ENCODE data around the gene KRTAP1-1.

The KRTAP1-1 gene

DNA sequence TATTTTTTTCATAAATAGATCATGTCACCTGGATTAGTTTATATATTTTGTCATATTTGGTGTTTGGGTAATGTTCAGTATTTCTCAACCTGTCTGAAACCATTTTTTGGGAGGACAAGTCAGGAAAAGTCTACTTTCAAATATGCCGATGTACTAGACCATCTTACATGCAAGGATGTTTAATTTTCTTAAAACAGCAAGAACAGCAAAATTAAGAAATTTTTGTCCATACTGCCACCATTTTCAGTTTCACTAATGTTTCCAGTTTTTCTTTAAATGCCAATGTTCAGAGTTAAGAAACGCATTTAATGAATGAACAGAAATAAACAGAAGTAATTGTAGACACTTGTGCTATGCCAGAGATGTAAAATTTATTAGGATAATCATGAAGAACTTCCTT lies 48.2 kb downstream of the KRTAP1-1 start:
- TF ChIP-seq, protein P1, sequence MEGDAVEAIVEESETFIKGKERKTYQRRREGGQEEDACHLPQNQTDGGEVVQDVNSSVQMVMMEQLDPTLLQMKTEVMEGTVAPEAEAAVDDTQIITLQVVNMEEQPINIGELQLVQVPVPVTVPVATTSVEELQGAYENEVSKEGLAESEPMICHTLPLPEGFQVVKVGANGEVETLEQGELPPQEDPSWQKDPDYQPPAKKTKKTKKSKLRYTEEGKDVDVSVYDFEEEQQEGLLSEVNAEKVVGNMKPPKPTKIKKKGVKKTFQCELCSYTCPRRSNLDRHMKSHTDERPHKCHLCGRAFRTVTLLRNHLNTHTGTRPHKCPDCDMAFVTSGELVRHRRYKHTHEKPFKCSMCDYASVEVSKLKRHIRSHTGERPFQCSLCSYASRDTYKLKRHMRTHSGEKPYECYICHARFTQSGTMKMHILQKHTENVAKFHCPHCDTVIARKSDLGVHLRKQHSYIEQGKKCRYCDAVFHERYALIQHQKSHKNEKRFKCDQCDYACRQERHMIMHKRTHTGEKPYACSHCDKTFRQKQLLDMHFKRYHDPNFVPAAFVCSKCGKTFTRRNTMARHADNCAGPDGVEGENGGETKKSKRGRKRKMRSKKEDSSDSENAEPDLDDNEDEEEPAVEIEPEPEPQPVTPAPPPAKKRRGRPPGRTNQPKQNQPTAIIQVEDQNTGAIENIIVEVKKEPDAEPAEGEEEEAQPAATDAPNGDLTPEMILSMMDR (IDR thresholded peaks at IDR 0.05; ENCODE audit: low read depth, low read length), result no peak
- no peak overlapping the region for H3K4me3 ChIP-seq (ENCODE audit: low read depth, low read length)

DNA sequence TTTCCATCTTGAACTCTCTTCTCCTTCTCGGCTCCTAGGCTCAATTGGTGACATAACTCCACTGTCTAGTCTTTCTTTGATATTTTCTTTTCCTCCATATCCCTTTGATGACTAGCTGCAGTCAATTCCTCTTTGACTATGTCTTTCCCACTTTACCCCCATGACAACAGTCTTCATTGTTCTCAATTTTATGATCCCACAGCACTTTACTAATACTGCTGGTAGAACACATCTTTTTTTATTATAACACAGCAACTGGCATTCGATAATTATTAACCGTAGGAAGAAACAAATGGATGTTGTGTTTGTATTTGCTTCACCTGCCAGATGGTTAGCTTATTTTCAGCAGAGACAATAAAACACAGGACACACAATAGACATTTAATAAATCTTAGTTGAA lies 48.6 kb downstream of the KRTAP1-1 start:
- TF ChIP-seq, protein P1 (IDR thresholded peaks at IDR 0.05; ENCODE audit: low read depth, low read length), result no peak
- no peak overlapping the region for H3K4me3 ChIP-seq (ENCODE audit: low read depth, low read length)

All from WI38 (cell line).